Muscle layer of colon (tissue), 2 donors: ENCODE measurements around the gene PCBP3.

ENCODE experiments used
- H3K27ac ChIP-seq: one replicate; pipeline ENCODE4 v1.7.0; 2013; ENCODE audit warnings: low read depth, mild to moderate bottlenecking, low read length, moderate library complexity
- H3K27me3 ChIP-seq, 2 donors: one replicate each; pipeline ENCODE4 v1.7.0; 2013; ENCODE audit warnings: low read length in 2 of 2, mild to moderate bottlenecking in 2 of 2; ENCODE audit not compliant: insufficient read depth in 2 of 2, control insufficient read depth in 1 of 2
- H3K36me3 ChIP-seq: one replicate; pipeline ENCODE4 v1.7.0; 2013; ENCODE audit warnings: mild to moderate bottlenecking, low read length; ENCODE audit not compliant: insufficient read depth
- H3K4me1 ChIP-seq: one replicate; pipeline ENCODE4 v1.7.0; 2013; ENCODE audit warnings: mild to moderate bottlenecking, low read length; ENCODE audit not compliant: insufficient read depth
- H3K4me3 ChIP-seq, 2 donors: one replicate each; pipeline ENCODE4 v1.7.0; 2013; ENCODE audit warnings: low read length in 2 of 2, low read depth in 1 of 2, mild to moderate bottlenecking in 1 of 2, moderate library complexity in 1 of 2
- H3K9ac ChIP-seq: one replicate; pipeline ENCODE4 v1.7.0; 2013; ENCODE audit warnings: low read length
- H3K9me3 ChIP-seq: one replicate; pipeline ENCODE4 v1.7.0; 2013; ENCODE audit warnings: mild to moderate bottlenecking, low read length
- donor health status: abdominal sarcoma.
- donor health status: Adenocarcinoma of cecum.

PCBP3 gene

DNA sequence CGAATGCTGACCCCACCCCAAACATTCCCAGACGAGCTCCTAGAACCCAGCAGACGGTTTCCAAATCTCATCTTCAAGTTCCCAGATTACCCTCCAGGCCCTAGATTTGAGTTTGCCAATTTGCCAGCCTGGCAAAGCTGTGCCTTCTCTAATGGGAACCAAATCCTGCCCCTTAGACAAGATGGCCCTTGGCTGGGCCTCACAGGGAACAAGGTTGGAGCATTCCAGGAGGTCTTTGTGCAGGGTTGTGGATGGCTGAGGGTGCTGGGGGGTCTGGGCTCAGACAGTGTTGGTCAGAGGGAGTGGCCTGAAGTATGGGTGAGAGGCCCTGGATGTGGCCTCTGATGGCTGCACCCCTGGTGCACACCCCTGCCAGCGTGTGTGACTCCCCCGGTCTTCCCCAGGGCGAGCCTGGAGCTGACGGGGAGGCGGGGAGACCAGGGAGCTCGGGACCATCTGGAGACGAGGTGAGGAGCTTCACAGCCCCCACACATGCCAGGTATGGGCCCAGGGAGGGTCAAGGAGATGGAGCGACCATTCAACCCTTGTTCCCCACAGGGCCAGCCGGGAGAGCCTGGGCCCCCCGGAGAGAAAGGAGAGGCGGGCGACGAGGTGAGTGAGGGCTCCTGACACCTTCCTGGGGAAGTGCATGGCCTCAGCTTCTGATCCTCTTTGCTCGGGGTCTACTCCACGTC is 348.2 kb downstream of the PCBP3 start:
- Histone ChIP-seq H3K9me3 (no peaks in the 10 kb centered on the region), H3K9ac (no peak overlapping the region), H3K4me3 (no peak overlapping the region), H3K27me3 (no peaks in the 10 kb centered on the region), H3K27ac (peak overlapping the region; percentile 45), H3K36me3 (peaks cover 88% of the 10 kb centered on the region), H3K4me1 (peaks cover 67% of the 10 kb centered on the region)
